ENCODE data around the gene TRPT1. TPM values are rescaled to one million over a fixed set of nuclear protein-coding genes. Genes with fewer than 3 reads are reported as not detected.

TRPT1 gene
- total RNA-seq, 2 donors from 2014 or later: 16.2 to 16.6 TPM

- Mint-ChIP-seq H3K27ac (no peak overlapping the region), H3K4me1 (peaks cover 8% of the 10 kb centered on the region), H3K36me3 (ENCODE audit: low read depth) (no peaks in the 10 kb centered on the region), H3K27me3 (no peaks in the 10 kb centered on the region), H3K4me3 (no peak overlapping the region)
- no peaks in the 10 kb centered on the region for H3K9me3 ChIP-seq (ENCODE audit: control insufficient read depth, low read length, poor library complexity, severe bottlenecking)
- no peak for DNase-seq
- ATAC-seq: no peak
Observed at GRCh38 chr11:64192434-64192833, 33.6 kb downstream of the TRPT1 start.

GRCh38 chr11:64186492-64187165 lies 39.4 kb downstream of the TRPT1 start:
- Mint-ChIP-seq H3K4me3 (no peak overlapping the region), H3K4me1 (peaks cover 21% of the 10 kb centered on the region), H3K36me3 (ENCODE audit: low read depth) (no peaks in the 10 kb centered on the region), H3K27me3 (no peaks in the 10 kb centered on the region), H3K27ac (no peak overlapping the region)
- DNase-seq (no peak), ATAC-seq (no peak)
- no peaks in the 10 kb centered on the region for H3K9me3 ChIP-seq (ENCODE audit: control insufficient read depth, low read length, poor library complexity, severe bottlenecking)

GRCh38 chr11:64185693-64186491 lies 40.1 kb downstream of the TRPT1 start, which contains the start of gene STIP1:
Gene STIP1, plus strand, starts transcription at chr11:64186171. Its CDS starts 91 bp downstream, at chr11:64186262.
- DNase-seq (peak; percentile 95 to 97 (median 96)), ATAC-seq (peak; percentile 90)
- Mint-ChIP-seq H3K27me3 (no peaks in the 10 kb centered on the region), H3K4me1 (peaks cover 24% of the 10 kb centered on the region), H3K4me3 (peak within 1 kb of the TSS; percentile 100), H3K27ac (no peak within 1 kb of the TSS), H3K36me3 (ENCODE audit: low read depth) (no peaks in the 10 kb centered on the region)
- no peaks in the 10 kb centered on the region for H3K9me3 ChIP-seq (ENCODE audit: control insufficient read depth, low read length, poor library complexity, severe bottlenecking)

- H3K4me3 Mint-ChIP-seq: peak overlapping the region; percentile 100
- H3K27me3 Mint-ChIP-seq: no peaks in the 10 kb centered on the region
- DNase-seq (peak in 2 of 3 donors; percentile 25 to 28), ATAC-seq (no peak)
- H3K27ac Mint-ChIP-seq: no peak overlapping the region
- no peaks in the 10 kb centered on the region for H3K36me3 Mint-ChIP-seq (ENCODE audit: low read depth)
- no peaks in the 10 kb centered on the region for H3K9me3 ChIP-seq (ENCODE audit: control insufficient read depth, low read length, poor library complexity, severe bottlenecking)
- H3K4me1 Mint-ChIP-seq: peaks cover 23% of the 10 kb centered on the region
Observed at GRCh38 chr11:64185175-64185692, 40.8 kb downstream of the TRPT1 start.

DNA sequence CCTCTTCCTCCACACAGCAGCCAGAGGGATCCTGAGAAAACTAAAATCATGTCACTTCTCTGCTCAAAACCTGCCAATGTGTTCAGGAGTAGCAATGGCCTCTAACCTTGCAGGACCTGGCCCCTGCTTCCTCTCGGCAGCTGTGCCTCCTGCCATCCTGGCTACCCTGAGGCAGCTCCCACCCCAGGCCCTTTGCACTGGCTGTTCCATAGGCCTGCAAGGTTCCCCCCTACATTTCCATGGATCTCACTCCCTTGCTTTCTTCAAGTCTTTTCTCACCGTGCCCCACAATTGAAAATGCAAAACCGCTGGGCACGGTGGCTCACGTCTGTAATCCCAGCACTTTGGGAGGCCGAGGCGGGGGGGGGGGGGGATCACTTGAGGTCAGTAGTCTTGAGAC lies 42.1 kb downstream of the TRPT1 start:
- Mint-ChIP-seq H3K27me3 (no peaks in the 10 kb centered on the region), H3K27ac (no peak overlapping the region), H3K36me3 (ENCODE audit: low read depth) (no peaks in the 10 kb centered on the region), H3K4me3 (no peak overlapping the region), H3K4me1 (peaks cover 19% of the 10 kb centered on the region)
- H3K9me3 ChIP-seq (ENCODE audit: control insufficient read depth, low read length, poor library complexity, severe bottlenecking): no peaks in the 10 kb centered on the region
- ATAC-seq: no peak
- no peak for DNase-seq

GRCh38 chr11:64181506-64182411 lies 44.2 kb downstream of the TRPT1 start:
- no peaks in the 10 kb centered on the region for H3K36me3 Mint-ChIP-seq (ENCODE audit: low read depth)
- no peak overlapping the region for H3K27ac Mint-ChIP-seq
- DNase-seq (no peak), ATAC-seq (no peak)
- no peaks in the 10 kb centered on the region for H3K9me3 ChIP-seq (ENCODE audit: control insufficient read depth, low read length, poor library complexity, severe bottlenecking)
- no peak overlapping the region for H3K4me3 Mint-ChIP-seq
- peaks cover 31% of the 10 kb centered on the region for H3K4me1 Mint-ChIP-seq
- H3K27me3 Mint-ChIP-seq: no peaks in the 10 kb centered on the region

DNA sequence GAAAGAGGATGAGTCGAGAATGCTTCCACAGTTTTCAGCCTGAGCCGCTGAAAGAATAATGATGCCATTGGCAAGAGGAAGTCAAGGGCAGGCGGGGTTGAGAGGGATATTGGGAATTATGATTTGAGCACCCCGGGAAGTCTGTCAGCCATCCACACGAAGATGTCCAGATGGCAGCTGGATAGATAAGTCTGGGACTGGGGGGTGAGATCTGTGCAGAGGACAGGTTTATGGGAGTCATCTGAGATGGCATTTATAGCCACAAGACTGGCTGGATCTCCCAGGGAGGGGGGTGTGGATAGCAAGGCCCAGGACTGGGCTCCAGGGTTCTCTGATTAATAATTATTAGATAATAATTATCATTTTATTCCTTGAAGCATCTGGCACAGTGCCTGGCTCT lies 45.1 kb downstream of the TRPT1 start:
- Mint-ChIP-seq H3K4me3 (no peak overlapping the region), H3K27me3 (no peaks in the 10 kb centered on the region), H3K27ac (no peak overlapping the region), H3K36me3 (ENCODE audit: low read depth) (no peaks in the 10 kb centered on the region), H3K4me1 (peaks cover 31% of the 10 kb centered on the region)
- H3K9me3 ChIP-seq (ENCODE audit: control insufficient read depth, low read length, poor library complexity, severe bottlenecking): no peaks in the 10 kb centered on the region
- ATAC-seq: no peak
- no peak for DNase-seq

DNA sequence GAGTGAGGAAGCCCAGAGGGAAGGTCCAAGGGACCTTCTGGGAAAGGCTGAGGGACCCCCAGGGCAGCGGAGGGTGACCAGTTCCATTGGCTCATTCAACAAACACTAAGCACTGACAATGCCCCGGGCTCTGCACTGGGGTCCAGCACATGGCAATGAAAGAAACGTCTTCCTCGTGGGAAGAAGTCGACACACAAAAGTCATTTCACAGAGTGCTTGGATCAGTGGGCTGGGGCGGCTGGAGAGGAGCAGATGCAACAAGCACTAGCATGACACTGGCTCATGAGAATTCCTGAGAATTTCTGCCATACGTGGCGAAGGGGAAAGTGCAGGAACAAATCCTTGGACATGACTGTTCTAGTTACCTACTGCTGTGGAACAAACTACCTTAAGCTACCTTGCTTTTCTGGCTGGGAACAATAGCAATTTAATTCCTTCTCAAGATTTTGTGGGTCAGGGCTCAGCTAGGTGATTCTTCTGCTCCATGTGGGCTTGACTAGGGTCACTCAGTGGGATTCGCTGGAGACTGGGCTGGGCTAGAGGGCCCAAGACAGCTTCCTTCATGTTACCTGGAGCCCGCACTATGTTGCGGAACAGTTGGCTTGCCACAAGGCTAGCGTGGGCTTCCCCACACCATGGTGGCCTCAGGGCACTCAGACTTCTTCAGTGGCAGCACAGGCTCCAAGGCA lies 46.9 kb downstream of the TRPT1 start:
- peaks cover 26% of the 10 kb centered on the region for H3K4me1 Mint-ChIP-seq
- H3K36me3 Mint-ChIP-seq (ENCODE audit: low read depth): no peaks in the 10 kb centered on the region
- H3K27me3 Mint-ChIP-seq: no peaks in the 10 kb centered on the region
- H3K9me3 ChIP-seq (ENCODE audit: control insufficient read depth, low read length, poor library complexity, severe bottlenecking): no peaks in the 10 kb centered on the region
- no peak for ATAC-seq
- no peak overlapping the region for H3K27ac Mint-ChIP-seq
- DNase-seq: no peak
- no peak overlapping the region for H3K4me3 Mint-ChIP-seq

- no peak for ATAC-seq
- DNase-seq: no peak
- Mint-ChIP-seq H3K27me3 (no peaks in the 10 kb centered on the region), H3K27ac (no peak overlapping the region), H3K4me1 (peaks cover 20% of the 10 kb centered on the region), H3K4me3 (no peak overlapping the region), H3K36me3 (ENCODE audit: low read depth) (no peaks in the 10 kb centered on the region)
- H3K9me3 ChIP-seq (ENCODE audit: control insufficient read depth, low read length, poor library complexity, severe bottlenecking): no peaks in the 10 kb centered on the region
Observed at GRCh38 chr11:64178203-64178602, 47.8 kb downstream of the TRPT1 start.

GRCh38 chr11:64176751-64177150 lies 49.2 kb downstream of the TRPT1 start:
- H3K36me3 Mint-ChIP-seq (ENCODE audit: low read depth): no peaks in the 10 kb centered on the region
- no peak for DNase-seq
- H3K27ac Mint-ChIP-seq: no peak overlapping the region
- ATAC-seq: no peak
- no peaks in the 10 kb centered on the region for H3K9me3 ChIP-seq (ENCODE audit: control insufficient read depth, low read length, poor library complexity, severe bottlenecking)
- H3K27me3 Mint-ChIP-seq: no peaks in the 10 kb centered on the region
- peaks cover 18% of the 10 kb centered on the region for H3K4me1 Mint-ChIP-seq
- H3K4me3 Mint-ChIP-seq: peak overlapping the region; percentile 21
